ENCODE results near the gene FAM89B.

DNA sequence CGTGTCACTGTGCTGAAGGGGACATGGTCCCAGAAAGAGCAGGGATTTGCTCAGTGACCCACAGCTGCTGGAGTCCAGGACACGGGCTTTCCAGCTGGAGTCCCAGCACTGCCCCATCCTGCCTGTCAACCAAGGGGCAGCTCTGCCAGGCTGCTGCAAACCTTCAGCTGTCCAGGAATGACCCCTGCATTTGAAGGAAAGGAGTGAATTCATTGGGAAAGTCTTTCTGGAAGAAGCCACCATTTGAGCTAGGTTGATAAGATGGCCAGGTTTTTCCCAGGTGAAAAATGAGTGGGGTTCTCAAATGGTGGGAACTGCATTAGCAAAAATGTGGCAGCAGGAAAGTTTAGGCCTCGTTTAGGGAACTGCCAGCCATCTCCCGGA, 13.9 kb downstream of the FAM89B start:
- TF ChIP-seq, protein P1, sequence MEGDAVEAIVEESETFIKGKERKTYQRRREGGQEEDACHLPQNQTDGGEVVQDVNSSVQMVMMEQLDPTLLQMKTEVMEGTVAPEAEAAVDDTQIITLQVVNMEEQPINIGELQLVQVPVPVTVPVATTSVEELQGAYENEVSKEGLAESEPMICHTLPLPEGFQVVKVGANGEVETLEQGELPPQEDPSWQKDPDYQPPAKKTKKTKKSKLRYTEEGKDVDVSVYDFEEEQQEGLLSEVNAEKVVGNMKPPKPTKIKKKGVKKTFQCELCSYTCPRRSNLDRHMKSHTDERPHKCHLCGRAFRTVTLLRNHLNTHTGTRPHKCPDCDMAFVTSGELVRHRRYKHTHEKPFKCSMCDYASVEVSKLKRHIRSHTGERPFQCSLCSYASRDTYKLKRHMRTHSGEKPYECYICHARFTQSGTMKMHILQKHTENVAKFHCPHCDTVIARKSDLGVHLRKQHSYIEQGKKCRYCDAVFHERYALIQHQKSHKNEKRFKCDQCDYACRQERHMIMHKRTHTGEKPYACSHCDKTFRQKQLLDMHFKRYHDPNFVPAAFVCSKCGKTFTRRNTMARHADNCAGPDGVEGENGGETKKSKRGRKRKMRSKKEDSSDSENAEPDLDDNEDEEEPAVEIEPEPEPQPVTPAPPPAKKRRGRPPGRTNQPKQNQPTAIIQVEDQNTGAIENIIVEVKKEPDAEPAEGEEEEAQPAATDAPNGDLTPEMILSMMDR (IDR thresholded peaks at IDR 0.05), result no peak
- TF ChIP-seq POLR2A (IDR thresholded peaks at IDR 0.05), result no peak

Data from tibial nerve (tissue), 3 donors.